Calu3 (cell line): ENCODE results near the gene CIT. TPM values are rescaled to one million over a fixed set of nuclear protein-coding genes. Genes with fewer than 3 reads are reported as not detected.

Experiments
- BruUV-seq: library from RNA; stranded (reverse); fragments of 400-500 nt; replicated peaks from 2 replicates; lab custom pipeline; 2021; lab: Mats Ljungman, UMichigan
- CTCF ChIA-PET: fragments of 300-600 bp; sonication (Branson Sonifier 250); formaldehyde crosslinking; loops from one replicate; lab custom pipeline; 2022; ENCODE audit warnings: antibody characterized with exemption; lab: Charles Lee
- DNase-seq: peaks from one replicate; pipeline ENCODE4 v3.0.0; 2022
- H3K27ac Mint-ChIP-seq: one replicate; pipeline ENCODE4 v1.8.0; 2022; ENCODE audit warnings: mixed read lengths; ENCODE audit not compliant: unreplicated experiment
- H3K27me3 Mint-ChIP-seq: one replicate; pipeline ENCODE4 v1.8.0; 2022; ENCODE audit warnings: mixed read lengths; ENCODE audit not compliant: unreplicated experiment
- H3K36me3 Mint-ChIP-seq: one replicate; pipeline ENCODE4 v1.8.0; 2022; ENCODE audit warnings: mild to moderate bottlenecking, moderate library complexity, mixed read lengths; ENCODE audit not compliant: insufficient read depth, unreplicated experiment
- H3K4me1 Mint-ChIP-seq: one replicate; pipeline ENCODE4 v1.8.0; 2022; ENCODE audit warnings: mild to moderate bottlenecking, low read depth, mixed read lengths; ENCODE audit not compliant: unreplicated experiment
- H3K4me3 Mint-ChIP-seq: one replicate; pipeline ENCODE4 v1.8.0; 2022; ENCODE audit warnings: mild to moderate bottlenecking, low read depth, moderate library complexity, mixed read lengths; ENCODE audit not compliant: unreplicated experiment
- H3K9me3 Mint-ChIP-seq: one replicate; pipeline ENCODE4 v1.8.0; 2022; ENCODE audit warnings: low read depth, mixed read lengths; ENCODE audit not compliant: unreplicated experiment
- intact Hi-C: fragments of 100-400 bp; cut with micrococcal nuclease; formaldehyde crosslinking; loops from one replicate; pipeline ENCODE4 v1.10.0; 2022; ENCODE audit not compliant: unreplicated experiment
- total RNA-seq: library from RNA; stranded (reverse); gene quantifications from 2 replicates; pipeline ENCODE4 v1.2.3, GENCODE V29; 2022
- TF ChIP-seq, protein P1 (sequence below): fragments of 200-600 bp; IDR thresholded peaks from one replicate; pipeline ENCODE4 v1.8.0; 2022; ENCODE audit warnings: antibody characterized with exemption; ENCODE audit not compliant: unreplicated experiment

CIT gene
- total RNA-seq, 1 experiment from 2014 or later: 82.3 TPM

DNA sequence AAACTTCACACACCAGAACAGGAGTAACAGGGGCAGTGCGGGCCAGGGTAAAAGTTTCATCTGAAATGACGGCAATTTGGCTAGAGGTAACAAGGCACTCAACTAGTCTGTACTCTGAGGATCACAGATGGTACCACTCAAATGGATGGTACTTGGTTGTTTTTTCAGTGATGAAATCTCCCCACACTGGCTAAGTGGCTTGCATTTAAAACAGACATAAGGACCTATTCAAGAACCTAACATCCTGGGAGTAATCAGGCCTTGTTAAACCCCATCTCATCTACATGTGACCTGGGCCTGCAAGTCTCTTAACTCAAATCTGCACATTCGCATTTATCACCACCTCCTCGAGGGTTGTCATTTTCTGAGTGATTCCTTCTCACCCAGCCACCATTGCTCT is 118.4 kb downstream of the CIT start:
- CTCF ChIA-PET: interaction anchor here (0.6 kb wide), 1 partner anchor 154 kb away, joined by 3 read pairs; no protein-coding TSS in a partner anchor
- Mint-ChIP-seq H3K36me3 (peaks cover 4% of the 10 kb centered on the region), H3K9me3 (no peaks in the 10 kb centered on the region), H3K27ac (no peak overlapping the region), H3K27me3 (no peaks in the 10 kb centered on the region), H3K4me1 (no peaks in the 10 kb centered on the region), H3K4me3 (no peak overlapping the region)
- no peak for DNase-seq
- TF ChIP-seq, protein P1, sequence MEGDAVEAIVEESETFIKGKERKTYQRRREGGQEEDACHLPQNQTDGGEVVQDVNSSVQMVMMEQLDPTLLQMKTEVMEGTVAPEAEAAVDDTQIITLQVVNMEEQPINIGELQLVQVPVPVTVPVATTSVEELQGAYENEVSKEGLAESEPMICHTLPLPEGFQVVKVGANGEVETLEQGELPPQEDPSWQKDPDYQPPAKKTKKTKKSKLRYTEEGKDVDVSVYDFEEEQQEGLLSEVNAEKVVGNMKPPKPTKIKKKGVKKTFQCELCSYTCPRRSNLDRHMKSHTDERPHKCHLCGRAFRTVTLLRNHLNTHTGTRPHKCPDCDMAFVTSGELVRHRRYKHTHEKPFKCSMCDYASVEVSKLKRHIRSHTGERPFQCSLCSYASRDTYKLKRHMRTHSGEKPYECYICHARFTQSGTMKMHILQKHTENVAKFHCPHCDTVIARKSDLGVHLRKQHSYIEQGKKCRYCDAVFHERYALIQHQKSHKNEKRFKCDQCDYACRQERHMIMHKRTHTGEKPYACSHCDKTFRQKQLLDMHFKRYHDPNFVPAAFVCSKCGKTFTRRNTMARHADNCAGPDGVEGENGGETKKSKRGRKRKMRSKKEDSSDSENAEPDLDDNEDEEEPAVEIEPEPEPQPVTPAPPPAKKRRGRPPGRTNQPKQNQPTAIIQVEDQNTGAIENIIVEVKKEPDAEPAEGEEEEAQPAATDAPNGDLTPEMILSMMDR: no peak
- no TSS peak for BruUV-seq
- intact Hi-C loops: no loop called here

DNA sequence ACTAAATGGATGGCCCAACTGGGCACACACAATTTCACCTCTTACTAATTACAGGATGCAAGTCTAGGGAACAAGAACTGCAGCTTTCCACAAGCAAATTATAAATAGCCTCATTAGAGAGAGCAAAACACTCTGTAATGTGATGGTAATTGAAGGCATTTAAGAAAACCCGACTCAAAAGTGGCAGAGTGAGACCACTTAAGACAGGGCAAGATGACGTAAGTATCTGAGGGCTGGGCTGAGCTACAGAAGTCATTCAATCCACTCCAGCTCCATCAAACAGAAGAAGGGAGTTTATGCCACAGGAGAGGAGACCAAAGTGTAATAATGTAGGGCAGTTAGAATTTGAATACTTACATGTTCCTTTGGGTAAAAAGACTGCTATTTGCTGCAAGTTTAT is 118.9 kb downstream of the CIT start:
- Mint-ChIP-seq H3K36me3 (peaks cover 4% of the 10 kb centered on the region), H3K4me1 (no peaks in the 10 kb centered on the region), H3K4me3 (no peak overlapping the region), H3K27me3 (no peaks in the 10 kb centered on the region), H3K9me3 (no peaks in the 10 kb centered on the region), H3K27ac (no peak overlapping the region)
- no peak for DNase-seq
- TF ChIP-seq, protein P1: no peak
- no TSS peak for BruUV-seq
- CTCF ChIA-PET: interaction anchor here (0.6 kb wide), 1 partner anchor 154 kb away, joined by 3 read pairs; no protein-coding TSS in a partner anchor
- intact Hi-C loops: no loop called here

DNA sequence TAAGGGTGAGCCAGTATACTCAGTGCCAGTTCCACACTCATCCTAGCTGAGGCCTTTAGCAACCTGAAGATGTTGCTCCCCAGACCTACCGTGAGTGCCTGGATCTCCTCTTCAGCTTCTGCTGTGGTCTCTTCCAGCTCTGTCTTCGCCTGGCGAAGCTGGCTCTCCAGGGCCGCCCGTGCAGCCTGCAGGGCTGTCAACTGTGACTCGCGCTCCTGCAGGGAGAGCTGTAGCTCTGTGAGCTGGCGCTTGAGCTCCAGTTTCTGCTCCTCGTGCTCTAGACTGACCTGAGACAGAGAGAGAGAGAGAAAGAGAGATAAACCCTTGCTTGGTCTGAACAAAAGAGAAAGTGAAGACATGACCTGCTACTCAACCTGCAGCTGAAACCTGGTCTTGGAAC is 125.2 kb downstream of the CIT start:
- CTCF ChIA-PET: interaction anchor here (0.6 kb wide), 1 partner anchor 147 kb away, joined by 3 read pairs; no protein-coding TSS in a partner anchor
- Mint-ChIP-seq H3K4me3 (no peak overlapping the region), H3K36me3 (no peaks in the 10 kb centered on the region), H3K9me3 (no peaks in the 10 kb centered on the region), H3K4me1 (no peaks in the 10 kb centered on the region), H3K27ac (no peak overlapping the region), H3K27me3 (no peaks in the 10 kb centered on the region)
- DNase-seq: no peak
- BruUV-seq: no TSS peak
- intact Hi-C loops: no loop called here
- TF ChIP-seq, protein P1: no peak

DNA sequence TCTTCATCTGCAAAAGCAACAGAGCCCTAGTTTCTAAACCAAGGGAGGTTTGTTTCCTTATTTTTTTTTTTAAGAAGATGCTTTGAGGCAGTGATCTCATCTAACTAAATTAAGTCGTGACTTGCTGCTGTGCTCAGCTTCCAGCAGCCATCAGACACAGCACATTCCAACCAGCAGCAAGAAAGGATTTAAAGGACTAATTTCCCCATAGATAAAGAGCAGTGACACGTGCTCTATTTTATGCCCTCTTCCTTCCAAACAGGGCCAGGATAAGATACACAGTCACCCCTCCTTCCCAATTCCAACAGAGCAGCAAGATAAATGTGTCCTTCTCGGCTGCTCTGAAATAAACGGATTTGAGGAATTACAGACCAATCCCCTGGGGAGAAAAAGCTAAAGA is 127.5 kb downstream of the CIT start:
- Mint-ChIP-seq H3K9me3 (peaks cover 4% of the 10 kb centered on the region), H3K27me3 (no peaks in the 10 kb centered on the region), H3K27ac (no peak overlapping the region), H3K4me1 (no peaks in the 10 kb centered on the region), H3K4me3 (no peak overlapping the region), H3K36me3 (peaks cover 4% of the 10 kb centered on the region)
- CTCF ChIA-PET: no interaction called here
- intact Hi-C loops: no loop called here
- no TSS peak for BruUV-seq
- TF ChIP-seq, protein P1: no peak
- no peak for DNase-seq
